ENCODE measurements around the gene HES2. TPM values are rescaled to one million over a fixed set of nuclear protein-coding genes. Genes with fewer than 3 reads are reported as not detected.
"Not testable (repeated sequence)": the region's sequence is repeated elsewhere in the genome, so short reads cannot be mapped to it uniquely, and the experiment has no call there.

The HES2 gene
- total RNA-seq, 4 donors from 2014 or later, result not detected

DNA sequence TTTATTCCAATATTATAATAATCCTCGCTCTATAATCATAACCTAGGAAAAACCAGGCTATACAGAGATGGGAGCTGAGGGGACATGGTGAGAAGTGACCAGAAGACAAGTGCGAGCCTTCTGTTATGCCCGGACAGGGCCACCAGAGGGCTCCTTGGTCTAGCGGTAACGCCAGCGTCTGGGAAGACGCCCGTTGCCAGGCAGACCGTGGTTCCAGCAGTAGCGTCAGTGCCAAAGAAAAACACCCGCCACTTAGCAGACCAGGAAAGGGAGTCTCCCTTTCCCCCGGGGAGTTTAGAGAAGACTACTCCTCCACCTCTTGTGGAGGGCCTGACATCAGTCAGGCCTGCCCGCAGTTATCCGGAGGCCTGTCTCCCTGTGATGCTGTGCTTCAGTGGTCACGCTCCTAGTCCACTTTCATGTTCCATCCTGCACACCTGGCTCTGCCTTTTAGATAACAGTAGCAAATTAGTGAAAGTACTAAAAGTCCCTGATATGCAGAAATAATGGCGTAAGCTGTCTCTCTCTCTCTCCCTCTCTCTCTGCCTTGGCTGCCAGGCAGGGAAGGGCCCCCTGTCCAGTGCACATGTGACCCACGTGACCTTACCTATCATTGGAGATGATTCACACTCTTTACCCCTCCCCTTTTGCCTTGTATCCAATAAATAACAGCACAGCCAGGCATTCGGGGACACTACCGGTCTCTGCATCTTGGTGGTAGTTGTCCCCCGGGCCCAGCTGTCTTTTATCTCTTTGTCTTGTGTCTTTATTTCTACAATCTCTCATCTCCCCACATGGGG, 56.4 kb downstream of the HES2 start:
- H3K4me3 ChIP-seq (replicated peaks in 1 of 3); intact Hi-C loops (cut with DNase I); H3K9me3 ChIP-seq; H3K36me3 ChIP-seq; H3K27ac ChIP-seq; H3K27me3 ChIP-seq: not testable (repeated sequence)
- peaks cover 0 to 22% of the 10 kb centered on the region in 2 donors for H3K4me1 ChIP-seq
- peak; percentile 80 to 81 for DNase-seq
- 34 to 38% methylated on average over 19 to 20 of the region's 20 CpGs for WGBS, 2 donors
- TF ChIP-seq, protein P1, sequence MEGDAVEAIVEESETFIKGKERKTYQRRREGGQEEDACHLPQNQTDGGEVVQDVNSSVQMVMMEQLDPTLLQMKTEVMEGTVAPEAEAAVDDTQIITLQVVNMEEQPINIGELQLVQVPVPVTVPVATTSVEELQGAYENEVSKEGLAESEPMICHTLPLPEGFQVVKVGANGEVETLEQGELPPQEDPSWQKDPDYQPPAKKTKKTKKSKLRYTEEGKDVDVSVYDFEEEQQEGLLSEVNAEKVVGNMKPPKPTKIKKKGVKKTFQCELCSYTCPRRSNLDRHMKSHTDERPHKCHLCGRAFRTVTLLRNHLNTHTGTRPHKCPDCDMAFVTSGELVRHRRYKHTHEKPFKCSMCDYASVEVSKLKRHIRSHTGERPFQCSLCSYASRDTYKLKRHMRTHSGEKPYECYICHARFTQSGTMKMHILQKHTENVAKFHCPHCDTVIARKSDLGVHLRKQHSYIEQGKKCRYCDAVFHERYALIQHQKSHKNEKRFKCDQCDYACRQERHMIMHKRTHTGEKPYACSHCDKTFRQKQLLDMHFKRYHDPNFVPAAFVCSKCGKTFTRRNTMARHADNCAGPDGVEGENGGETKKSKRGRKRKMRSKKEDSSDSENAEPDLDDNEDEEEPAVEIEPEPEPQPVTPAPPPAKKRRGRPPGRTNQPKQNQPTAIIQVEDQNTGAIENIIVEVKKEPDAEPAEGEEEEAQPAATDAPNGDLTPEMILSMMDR (IDR thresholded peaks at IDR 0.05), result peak; percentile 61 to 91 (median 72)

Small RNA genes lying within 50 kb of the gene (microRNA-seq; reads per million reads assigned to microRNA genes)
- gene MIR4252, result not detected

Small RNA genes lying within 50 kb of the gene (small RNA-seq; reads per million reads assigned to genes)
- gene MIR4252, result not detected

Other genes with a start within 250 kb of the HES2 start
- under 1 TPM; 0.15 to 0.94 (median 0.26) TPM for gene CHD5, start 239.6 kb downstream of the HES2 start, total RNA-seq
- gene RPL22, start 220.3 kb downstream of the HES2 start, total RNA-seq, result 100 to 1,000 TPM; 154 to 230 (median 181) TPM
- 10 to 100 TPM; 32.9 to 63.5 (median 47.0) TPM for gene RNF207, start 213.8 kb downstream of the HES2 start, total RNA-seq
- gene ICMT, start 184.0 kb downstream of the HES2 start, total RNA-seq, result 10 to 100 TPM; 66.2 to 86.2 (median 78.1) TPM
- gene HES3, start 175.7 kb downstream of the HES2 start, total RNA-seq, result not detected
- 1 to 10 TPM in 3 of 4 donors, under 1 TPM in 1; 0.78 to 3.2 (median 1.5) TPM for gene GPR153, start 158.8 kb downstream of the HES2 start, total RNA-seq
- gene ACOT7, start 26.2 kb downstream of the HES2 start, total RNA-seq, result 10 to 100 TPM in 1 of 4 donors, 1 to 10 TPM in 3; 3.7 to 13.4 (median 6.3) TPM
- gene ESPN, start 4.9 kb upstream of the HES2 start, total RNA-seq, result 1 to 10 TPM in 1 of 4 donors, under 1 TPM in 1, not detected in 2; 0.67 to 5.2 TPM
- 10 to 100 TPM in 3 of 4 donors, 1 to 10 TPM in 1; 2.2 to 18.9 (median 10.7) TPM for gene TNFRSF25, start 46.3 kb upstream of the HES2 start, total RNA-seq
- 10 to 100 TPM in 1 of 4 donors, 1 to 10 TPM in 3; 5.8 to 12.0 (median 8.4) TPM for gene PLEKHG5, start 71.7 kb upstream of the HES2 start, total RNA-seq
- gene NOL9, start 134.6 kb upstream of the HES2 start, total RNA-seq, result 10 to 100 TPM; 20.1 to 41.6 (median 23.6) TPM
- gene TAS1R1, start 135.4 kb upstream of the HES2 start, total RNA-seq, result not detected
- 10 to 100 TPM; 22.7 to 33.8 (median 29.4) TPM for gene ZBTB48, start 160.1 kb upstream of the HES2 start, total RNA-seq
- 10 to 100 TPM; 34.9 to 68.4 (median 44.6) TPM for gene KLHL21, start 182.9 kb upstream of the HES2 start, total RNA-seq
- 10 to 100 TPM in 1 of 4 donors, 1 to 10 TPM in 3; 7.8 to 14.1 (median 9.5) TPM for gene PHF13, start 193.8 kb upstream of the HES2 start, total RNA-seq
- 10 to 100 TPM; 21.2 to 35.3 (median 30.5) TPM for gene THAP3, start 204.9 kb upstream of the HES2 start, total RNA-seq